HG03159 (cell line): ENCODE data around the gene ODAD4.

ENCODE experiments used
- ATAC-seq: cut with Tn5 transposase; IDR thresholded peaks from one replicate; pipeline ENCODE4 v1.9.1; 2021; ENCODE audit warnings: mild to moderate bottlenecking, moderate library complexity; ENCODE audit not compliant: unreplicated experiment

Gene ODAD4

DNA sequence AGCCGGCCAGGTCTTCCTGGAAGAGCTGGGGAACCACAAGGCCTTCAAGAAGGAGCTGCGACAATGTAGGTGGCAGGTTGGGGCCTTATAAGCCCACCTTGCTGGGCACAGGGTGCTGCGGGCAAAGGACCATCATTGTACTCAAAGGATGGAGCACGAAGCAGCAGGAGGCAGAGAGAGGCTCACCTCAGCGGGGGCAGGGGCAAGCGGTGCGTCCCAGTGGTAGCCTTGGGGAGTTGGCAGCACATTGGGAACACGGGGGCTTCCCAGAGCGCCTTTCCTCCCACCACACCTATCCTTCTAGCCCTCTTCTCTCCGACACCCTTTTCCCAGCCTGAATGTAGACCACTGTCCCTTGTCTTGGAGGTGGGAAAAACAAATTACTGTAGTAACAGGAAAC, 38.3 kb downstream of the ODAD4 start:
- no peak for ATAC-seq

DNA sequence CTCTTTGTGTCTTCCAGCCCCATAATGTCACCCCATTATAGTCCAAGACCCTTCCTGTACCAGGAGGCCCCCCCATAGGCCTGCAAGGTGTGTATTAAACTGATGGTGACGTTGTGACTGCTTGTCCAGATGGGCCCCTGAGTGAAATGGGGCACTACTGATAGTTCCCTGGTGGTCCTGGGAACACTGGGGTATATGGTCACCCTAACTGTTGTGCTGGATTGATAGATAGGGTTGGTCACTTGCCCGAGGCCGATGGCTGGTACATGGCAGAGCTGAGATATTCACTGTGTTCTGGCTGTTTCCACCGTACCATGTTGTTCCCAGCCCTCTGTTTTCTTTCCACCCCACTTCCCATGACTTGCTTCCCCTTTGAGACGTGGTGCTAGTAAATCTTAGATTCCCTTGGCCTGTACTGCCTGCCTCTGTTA, 40.5 kb downstream of the ODAD4 start:
- no peak for ATAC-seq

DNA sequence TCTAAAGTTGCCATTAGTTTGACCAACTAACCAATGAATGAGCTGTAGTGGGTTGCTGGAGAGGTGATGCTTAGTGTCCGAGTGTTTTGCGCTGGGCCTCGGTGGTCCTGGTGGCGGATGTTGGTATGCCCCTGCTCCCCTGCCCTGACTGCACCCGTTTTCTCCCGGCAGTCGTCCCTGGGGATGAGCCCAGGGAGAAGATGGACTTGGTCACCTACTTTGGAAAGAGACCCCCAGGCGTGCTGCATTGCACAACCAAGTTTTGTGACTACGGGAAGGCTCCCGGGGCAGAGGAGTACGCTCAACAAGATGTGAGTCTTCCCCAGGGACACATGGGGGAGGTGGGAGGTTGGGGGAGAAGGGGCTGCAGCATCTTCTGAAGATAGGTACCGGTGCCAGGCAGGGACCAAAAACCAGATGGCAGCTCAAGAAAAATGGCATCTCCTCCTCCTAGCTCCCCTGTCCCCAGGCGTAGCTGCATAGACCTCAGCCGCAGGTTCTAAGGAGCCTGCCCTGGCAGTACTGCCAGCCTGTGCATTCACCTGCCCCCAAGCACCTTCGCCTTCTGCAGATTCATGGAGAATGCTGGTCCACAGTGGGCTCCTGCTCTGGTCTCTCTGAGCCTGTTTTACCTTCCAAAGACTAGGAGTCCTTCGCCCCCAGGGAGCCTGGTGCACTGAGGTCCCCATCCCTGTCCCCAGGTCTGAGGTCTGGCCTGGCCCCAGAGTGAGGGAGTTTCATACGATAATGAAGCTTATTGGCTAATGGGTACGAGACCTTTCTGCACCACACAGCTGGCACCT, 41.5 kb downstream of the ODAD4 start:
- ATAC-seq = no peak

DNA sequence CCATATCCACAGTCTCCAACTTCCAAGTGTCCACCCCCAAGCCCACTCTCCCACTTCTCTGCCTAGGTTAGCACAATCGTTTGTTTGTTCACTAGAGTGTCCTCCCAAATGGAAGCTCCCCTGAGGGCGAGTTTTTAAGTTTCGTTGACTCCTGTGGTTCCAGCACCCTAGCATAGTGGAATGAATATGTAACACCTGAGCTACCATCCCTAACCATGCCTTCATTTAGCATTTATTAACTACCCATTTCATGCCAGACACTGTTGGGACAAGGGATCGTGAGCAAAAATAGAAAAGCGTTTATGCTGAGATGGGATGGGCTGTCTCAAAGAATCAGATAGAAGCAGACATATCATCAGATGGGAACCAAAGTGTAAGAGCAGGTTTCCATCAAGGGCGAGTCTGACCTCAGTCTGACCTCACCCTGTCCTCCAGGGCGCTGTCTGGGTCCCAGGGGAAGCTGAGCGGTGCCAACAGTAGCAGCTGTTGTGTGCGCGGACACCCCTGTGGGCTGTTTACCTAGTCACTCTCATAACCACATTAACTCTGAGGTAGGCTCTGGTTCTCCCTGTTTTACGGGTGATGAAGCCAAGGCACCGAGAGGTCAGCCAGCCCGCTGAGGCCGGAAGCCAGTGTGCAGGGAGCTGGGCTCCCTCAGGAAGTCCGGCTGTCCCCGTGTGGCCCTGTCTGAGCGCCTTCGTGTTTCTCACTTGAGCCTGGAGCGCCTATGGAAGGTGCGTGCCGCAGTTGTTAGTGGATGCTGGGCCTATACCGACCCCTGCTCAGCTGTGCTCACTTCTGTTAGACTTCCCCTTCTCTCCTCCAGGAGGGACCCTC, 42.4 kb downstream of the ODAD4 start:
- ATAC-seq = no peak

DNA sequence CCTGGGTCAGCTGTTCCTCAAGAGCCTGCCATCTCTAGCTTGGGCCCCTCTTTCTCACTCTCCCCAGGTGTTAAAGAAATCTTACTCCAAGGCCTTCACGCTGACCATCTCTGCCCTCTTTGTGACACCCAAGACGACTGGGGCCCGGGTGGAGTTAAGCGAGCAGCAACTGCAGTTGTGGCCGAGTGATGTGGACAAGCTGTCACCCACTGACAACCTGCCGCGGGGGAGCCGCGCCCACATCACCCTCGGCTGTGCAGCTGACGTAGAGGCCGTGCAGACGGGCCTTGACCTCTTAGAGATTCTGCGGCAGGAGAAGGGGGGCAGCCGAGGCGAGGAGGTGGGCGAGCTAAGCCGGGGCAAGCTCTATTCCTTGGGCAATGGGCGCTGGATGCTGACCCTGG, 43.0 kb downstream of the ODAD4 start:
- ATAC-seq = no peak

DNA sequence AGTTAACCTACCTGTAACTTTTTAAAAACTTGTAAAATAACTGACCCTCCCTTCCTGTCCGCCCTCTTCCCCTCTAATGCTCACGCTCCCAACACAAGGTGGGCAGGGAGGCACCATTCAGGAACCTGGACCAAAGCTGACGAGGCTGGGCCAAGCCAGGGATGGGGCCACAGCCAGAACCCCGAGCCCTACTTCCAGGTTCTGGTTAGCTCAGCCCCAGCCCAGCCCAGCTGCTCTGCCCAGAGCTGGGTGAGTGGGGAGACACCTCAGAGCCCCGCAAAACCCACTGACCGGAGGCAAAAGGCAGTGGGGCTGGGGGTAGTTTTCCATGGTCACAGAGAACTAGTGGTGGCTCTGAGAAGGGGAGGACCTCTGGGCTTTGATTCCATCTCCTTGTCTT, 43.6 kb downstream of the ODAD4 start:
- no peak for ATAC-seq

DNA sequence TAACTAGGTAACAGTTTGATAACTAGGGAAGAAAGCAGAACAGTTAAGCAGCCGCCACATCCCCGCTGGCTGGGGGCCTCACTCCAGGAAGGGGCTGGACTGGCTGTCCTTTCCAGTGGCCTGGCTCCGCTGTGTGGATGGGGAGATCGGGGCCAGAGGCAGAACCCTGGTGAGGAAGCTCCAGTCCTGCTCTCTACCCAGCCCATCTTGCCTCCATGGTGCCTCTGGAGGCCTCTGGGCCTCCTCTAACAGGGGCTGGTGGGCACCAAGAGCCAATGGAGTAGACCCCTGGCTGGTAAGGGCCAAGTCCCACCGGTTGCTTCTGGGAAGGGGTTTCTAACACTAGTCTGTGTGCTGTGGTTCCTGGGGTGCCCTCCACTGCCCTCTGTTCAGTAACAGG, 44.2 kb downstream of the ODAD4 start:
- ATAC-seq = no peak

GRCh38 chr17:41975099-41976083, 45.0 kb downstream of the ODAD4 start:
- ATAC-seq = no peak

GRCh38 chr17:41976142-41976768, 45.8 kb downstream of the ODAD4 start:
- no peak for ATAC-seq

- ATAC-seq = no peak
Observed at GRCh38 chr17:41977991-41978390, 47.6 kb downstream of the ODAD4 start.

GRCh38 chr17:41982026-41982760, 51.8 kb downstream of the ODAD4 start:
- ATAC-seq = no peak

GRCh38 chr17:41984454-41984853, 54.0 kb downstream of the ODAD4 start:
- no peak for ATAC-seq

GRCh38 chr17:41985919-41986318, 55.5 kb downstream of the ODAD4 start:
- no peak for ATAC-seq

GRCh38 chr17:41986634-41987033, 56.2 kb downstream of the ODAD4 start:
- no peak for ATAC-seq

DNA sequence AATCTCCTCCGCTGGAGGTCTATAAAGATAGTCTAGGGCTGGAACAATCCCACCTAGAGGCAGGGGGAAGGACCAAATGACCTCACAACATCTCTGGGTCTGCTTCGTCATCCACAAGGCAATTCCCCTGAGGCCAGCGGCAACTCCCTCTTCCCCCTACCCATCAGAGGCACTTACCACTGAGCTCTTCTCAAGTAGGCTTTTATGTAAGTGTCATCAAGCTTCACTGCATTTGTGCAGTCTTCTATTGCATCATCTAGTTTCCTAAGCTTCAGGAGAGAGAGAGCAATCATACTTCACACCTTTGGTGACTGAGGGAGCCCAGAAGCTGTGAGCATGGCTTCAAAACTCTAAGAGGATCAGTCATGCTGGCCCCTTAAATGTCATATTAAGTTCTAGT, 57.2 kb downstream of the ODAD4 start:
- ATAC-seq = no peak

- no peak for ATAC-seq
Observed at GRCh38 chr17:41988418-41988817, 58.0 kb downstream of the ODAD4 start.

GRCh38 chr17:41989702-41990419, 59.4 kb downstream of the ODAD4 start:
- ATAC-seq = no peak

- no peak for ATAC-seq
Observed at GRCh38 chr17:41992576-41992975, 62.2 kb downstream of the ODAD4 start.

GRCh38 chr17:41996855-41997164, 66.4 kb downstream of the ODAD4 start:
- ATAC-seq = no peak
